DND-41 (cell line): ENCODE measurements around the gene CIAO1.

Source experiments
- ATAC-seq: fragments of 200-7000 bp; cut with Tn5 transposase; 3 replicates; pipeline ENCODE4 v1.9.1; 2021; ENCODE audit warnings: low read depth; ENCODE audit not compliant: insufficient read depth
- DNase-seq: peaks from one replicate; pipeline ENCODE4 v3.0.0-alpha.2; 2020
- H2AFZ ChIP-seq: 2 replicates; pipeline ENCODE4 v1.6.0; 2012; ENCODE audit warnings: low read depth, low read length
- H3K27ac ChIP-seq: 2 replicates; pipeline ENCODE4 v1.5.1; 2012; ENCODE audit warnings: low read length, inconsistent platforms
- H3K27me3 ChIP-seq: fragments of 200-600 bp; sonication (generic); 2 replicates; pipeline ENCODE4 v1.6.0; 2012; ENCODE audit warnings: low read length, mild to moderate bottlenecking, inconsistent platforms; ENCODE audit not compliant: insufficient read depth, poor library complexity
- H3K36me3 ChIP-seq: 2 replicates; pipeline ENCODE4 v1.5.1; 2012; ENCODE audit warnings: low read length, inconsistent platforms; ENCODE audit not compliant: insufficient read depth
- H3K4me1 ChIP-seq: 2 replicates; pipeline ENCODE4 v1.5.1; 2012; ENCODE audit warnings: mild to moderate bottlenecking, low read length; ENCODE audit not compliant: insufficient read depth
- H3K4me2 ChIP-seq: 2 replicates; pipeline ENCODE4 v1.6.0; 2012; ENCODE audit warnings: mild to moderate bottlenecking, moderate library complexity, low read length, inconsistent platforms; ENCODE audit not compliant: insufficient read depth
- H3K4me3 ChIP-seq, 2 experiments: fragments of 200-600 bp in 1 of 2; shearing (Covaris generic) in 1 of 2; 2 replicates each; pipeline ENCODE4 v1.5.1; 2012 to 2016; ENCODE audit warnings: inconsistent platforms in 2 of 2, low read length in 2 of 2, mild to moderate bottlenecking in 2 of 2, low read depth in 1 of 2, moderate library complexity in 1 of 2
- H3K79me2 ChIP-seq: 2 replicates; pipeline ENCODE4 v1.6.0; 2012; ENCODE audit warnings: low read length, inconsistent platforms; ENCODE audit not compliant: insufficient read depth
- H3K9ac ChIP-seq: 2 replicates; pipeline ENCODE4 v1.6.0; 2012; ENCODE audit warnings: low read depth, mild to moderate bottlenecking, inconsistent platforms, low read length, moderate library complexity
- H3K9me3 ChIP-seq: 2 replicates; pipeline ENCODE4 v1.5.1; 2012; ENCODE audit warnings: low read length, moderate library complexity, mild to moderate bottlenecking, inconsistent platforms; ENCODE audit not compliant: insufficient read depth, severe bottlenecking
- H4K20me1 ChIP-seq: 2 replicates; pipeline ENCODE4 v1.6.0; 2012; ENCODE audit warnings: low read length; ENCODE audit not compliant: insufficient read depth
- EZH2 ChIP-seq: IDR thresholded peaks from 3 replicates; pipeline ENCODE4 v1.6.1; 2012; ENCODE audit warnings: borderline replicate concordance, low read depth, mild to moderate bottlenecking, moderate library complexity, low read length, inconsistent platforms; ENCODE audit not compliant: severe bottlenecking
- TF ChIP-seq, protein P1 (sequence below): IDR thresholded peaks from 2 replicates; pipeline ENCODE4 v1.5.1; 2012; ENCODE audit warnings: borderline replicate concordance, low read length, moderate library complexity, mild to moderate bottlenecking; ENCODE audit not compliant: poor library complexity, severe bottlenecking; ENCODE audit errors: extremely low read depth

Gene CIAO1

GRCh38 chr2:96248624-96249023, 17.4 kb upstream of the CIAO1 start:
- TF ChIP-seq, protein P1, sequence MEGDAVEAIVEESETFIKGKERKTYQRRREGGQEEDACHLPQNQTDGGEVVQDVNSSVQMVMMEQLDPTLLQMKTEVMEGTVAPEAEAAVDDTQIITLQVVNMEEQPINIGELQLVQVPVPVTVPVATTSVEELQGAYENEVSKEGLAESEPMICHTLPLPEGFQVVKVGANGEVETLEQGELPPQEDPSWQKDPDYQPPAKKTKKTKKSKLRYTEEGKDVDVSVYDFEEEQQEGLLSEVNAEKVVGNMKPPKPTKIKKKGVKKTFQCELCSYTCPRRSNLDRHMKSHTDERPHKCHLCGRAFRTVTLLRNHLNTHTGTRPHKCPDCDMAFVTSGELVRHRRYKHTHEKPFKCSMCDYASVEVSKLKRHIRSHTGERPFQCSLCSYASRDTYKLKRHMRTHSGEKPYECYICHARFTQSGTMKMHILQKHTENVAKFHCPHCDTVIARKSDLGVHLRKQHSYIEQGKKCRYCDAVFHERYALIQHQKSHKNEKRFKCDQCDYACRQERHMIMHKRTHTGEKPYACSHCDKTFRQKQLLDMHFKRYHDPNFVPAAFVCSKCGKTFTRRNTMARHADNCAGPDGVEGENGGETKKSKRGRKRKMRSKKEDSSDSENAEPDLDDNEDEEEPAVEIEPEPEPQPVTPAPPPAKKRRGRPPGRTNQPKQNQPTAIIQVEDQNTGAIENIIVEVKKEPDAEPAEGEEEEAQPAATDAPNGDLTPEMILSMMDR = no peak
- TF ChIP-seq EZH2 = no peak
- no peaks in the 10 kb centered on the region for H4K20me1 ChIP-seq
- no peak overlapping the region for H3K4me3 ChIP-seq
- no peaks in the 10 kb centered on the region for H3K27me3 ChIP-seq
- no peak overlapping the region for H3K27ac ChIP-seq
- no peak overlapping the region for H3K4me2 ChIP-seq
- no peak for DNase-seq
- no peaks in the 10 kb centered on the region for H3K79me2 ChIP-seq
- H3K36me3 ChIP-seq = peaks cover 25% of the 10 kb centered on the region
- H3K4me1 ChIP-seq = no peaks in the 10 kb centered on the region
- ATAC-seq = peak; percentile 22; the same call in 2 of the 3 replicates
- H2AFZ ChIP-seq = no peak overlapping the region
- H3K9me3 ChIP-seq = no peaks in the 10 kb centered on the region
- no peak overlapping the region for H3K9ac ChIP-seq

DNA sequence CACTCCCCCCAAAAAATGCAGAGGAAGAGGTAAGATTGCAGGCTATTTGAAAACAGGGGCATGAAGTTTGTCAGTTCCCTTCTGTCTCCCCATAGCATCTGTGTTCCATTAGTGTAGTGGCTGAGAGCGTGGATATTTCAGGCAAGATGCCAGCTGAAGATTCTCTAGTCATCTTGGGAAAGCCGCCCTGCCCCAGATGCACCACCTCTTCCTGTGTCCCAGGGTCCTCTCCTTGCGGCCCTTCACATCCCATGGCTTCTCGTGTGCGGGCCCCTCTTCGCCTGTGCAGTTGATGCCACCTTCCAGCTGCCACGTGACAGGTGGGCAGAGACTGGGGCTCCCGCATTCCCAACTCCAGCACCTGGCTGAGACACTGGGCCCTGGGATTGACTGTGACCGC, 16.4 kb upstream of the CIAO1 start:
- Histone ChIP-seq H3K9ac (no peak overlapping the region), H3K4me2 (no peak overlapping the region), H3K27ac (no peak overlapping the region), H3K36me3 (peaks cover 36% of the 10 kb centered on the region), H4K20me1 (no peaks in the 10 kb centered on the region), H2AFZ (no peak overlapping the region), H3K79me2 (no peaks in the 10 kb centered on the region), H3K4me1 (no peaks in the 10 kb centered on the region), H3K4me3 (no peak overlapping the region), H3K9me3 (no peaks in the 10 kb centered on the region), H3K27me3 (no peaks in the 10 kb centered on the region)
- DNase-seq = no peak
- no peak for ATAC-seq
- no peak for TF ChIP-seq EZH2
- TF ChIP-seq, protein P1 = no peak

DNA sequence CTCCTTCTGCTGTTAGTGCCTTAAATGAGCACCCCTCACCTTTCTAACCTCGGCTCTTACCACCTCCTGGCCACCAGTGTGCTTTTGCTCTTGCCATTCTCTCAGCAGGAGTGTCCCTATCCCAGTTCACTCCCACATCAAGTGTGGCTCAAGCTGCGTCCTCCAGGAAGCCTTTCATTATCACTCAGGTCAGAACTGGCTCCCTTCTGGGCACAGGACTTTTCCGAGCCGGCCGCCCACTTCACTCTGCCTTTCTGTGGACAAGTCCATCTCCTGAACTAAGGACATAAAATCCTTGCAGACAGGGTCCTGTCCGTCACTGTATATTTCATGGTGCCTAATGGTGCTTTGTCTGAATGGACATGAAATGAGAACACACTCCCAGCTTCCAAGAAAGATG, 15.8 kb upstream of the CIAO1 start:
- Histone ChIP-seq H3K27me3 (no peaks in the 10 kb centered on the region), H3K4me1 (no peaks in the 10 kb centered on the region), H4K20me1 (no peaks in the 10 kb centered on the region), H3K4me3 (no peak overlapping the region), H3K4me2 (no peak overlapping the region), H3K9me3 (no peaks in the 10 kb centered on the region), H3K27ac (no peak overlapping the region), H3K9ac (no peak overlapping the region), H2AFZ (no peak overlapping the region), H3K36me3 (peaks cover 41% of the 10 kb centered on the region), H3K79me2 (no peaks in the 10 kb centered on the region)
- DNase-seq (no peak), ATAC-seq (no peak)
- TF ChIP-seq, protein P1 = no peak
- TF ChIP-seq EZH2 = no peak
